A549 (cell line): ENCODE results near the gene TMEM154. TPM values are rescaled to one million over a fixed set of nuclear protein-coding genes. Genes with fewer than 3 reads are reported as not detected.

ENCODE experiments used
- ATAC-seq, 2 experiments: fragments of 200-7000 bp in 1 of 2; fragments of >200 bp in 1 of 2; cut with Nextera tagmentation in 1 of 2; cut with Tn5 transposase in 1 of 2; 3 replicates each; pipeline versions ENCODE4 v1.8.0 to v1.9.1; 2018 to 2020; ENCODE audit warnings: mild to moderate bottlenecking in 1 of 2, moderate library complexity in 1 of 2
- CTCF ChIA-PET: fragments of 300-600 bp; sonication (Branson Sonifier 250); formaldehyde crosslinking; extraction: SDS; loops from one replicate; lab custom pipeline; 2021; ENCODE audit warnings: antibody characterized with exemption, inconsistent platforms; lab: Yijun Ruan, JAX
- POLR2A ChIA-PET: fragments of 350-600 bp; formaldehyde crosslinking; extraction: SDS; loops from one replicate; lab custom pipeline; 2021; ENCODE audit warnings: antibody characterized with exemption, inconsistent platforms; lab: Yijun Ruan, JAX
- DNase-seq, 2 experiments: peaks; one replicate each; pipeline versions ENCODE4 v3.0.0 to v3.0.0-alpha.2; 2011 to 2016; ENCODE audit warnings: low read depth in 1 of 2, low spot score in 1 of 2
- FAIRE-seq: peaks from 2 replicates; lab custom pipeline; 2011; peaks lifted over from hg19 to GRCh38; lab: Jason Lieb, UNC
- H3K27ac ChIP-seq, 2 experiments: fragments of >200 bp; sonication (Bioruptor Twin); formaldehyde crosslinking; 3 replicates each; pipeline ENCODE4 v1.5.1; 2016 to 2017
- H3K4me1 ChIP-seq: fragments of >200 bp; sonication (Bioruptor Twin); formaldehyde crosslinking; 3 replicates; pipeline ENCODE4 v1.6.1; 2016
- H3K4me2 ChIP-seq: fragments of >200 bp; sonication (Bioruptor Twin); formaldehyde crosslinking; 3 replicates; pipeline ENCODE4 v1.6.1; 2016
- H3K4me3 ChIP-seq: fragments of >200 bp; sonication (Bioruptor Twin); formaldehyde crosslinking; 3 replicates; pipeline ENCODE4 v1.5.1; 2016
- H3K9me3 ChIP-seq: fragments of >200 bp; sonication (Bioruptor Twin); formaldehyde crosslinking; 3 replicates; pipeline ENCODE4 v1.6.1; 2016
- CBX2 ChIP-seq: fragments of 200-600 bp; sonication (generic); IDR thresholded peaks from 2 replicates; pipeline ENCODE4 v1.6.1; 2016; ENCODE audit warnings: low read depth, mild to moderate bottlenecking, borderline replicate concordance
- CEBPB ChIP-seq, 2 experiments: fragments of >200 bp in 1 of 2; sonication (Bioruptor Twin) in 1 of 2; formaldehyde crosslinking in 1 of 2; IDR thresholded peaks; 2 replicates each; pipeline ENCODE4 v1.6.1; 2012 to 2016
- CHD2 ChIP-seq: fragments of 150-350 bp; IDR thresholded peaks from 2 replicates; pipeline ENCODE4 v1.6.1; 2014; ENCODE audit warnings: low read length; ENCODE audit not compliant: partially characterized antibody
- CHD4 ChIP-seq: fragments of 200-600 bp; sonication (generic); IDR thresholded peaks from 2 replicates; pipeline ENCODE4 v1.6.1; 2016; ENCODE audit warnings: antibody characterized with exemption, mild to moderate bottlenecking, borderline replicate concordance
- EHF ChIP-seq: fragments of 250-450 bp; sonication (Bioruptor Pico); IDR thresholded peaks from 2 replicates; pipeline ENCODE4 v1.5.0; 2020; ENCODE audit warnings: mild to moderate bottlenecking
- EHMT2 ChIP-seq: fragments of 200-600 bp; sonication (generic); IDR thresholded peaks from 2 replicates; pipeline ENCODE4 v1.6.1; 2016; ENCODE audit warnings: antibody characterized with exemption, low read depth, mild to moderate bottlenecking, moderate library complexity
- EP300 ChIP-seq, 2 experiments: fragments of >200 bp; sonication (Bioruptor Twin); formaldehyde crosslinking; IDR thresholded peaks; 2 replicates in 1 of 2; 3 replicates in 1 of 2; pipeline ENCODE4 v1.6.1; 2016 to 2017
- FOSB ChIP-seq: fragments of 250-450 bp; sonication (Bioruptor Pico); IDR thresholded peaks from 2 replicates; pipeline ENCODE4 v1.5.0; 2020; ENCODE audit warnings: mild to moderate bottlenecking, moderate library complexity
- FOSL2 ChIP-seq, 2 experiments: fragments of 450-650 bp in 1 of 2; fragments of >200 bp in 1 of 2; sonication (Bioruptor Twin) in 1 of 2; formaldehyde crosslinking; IDR thresholded peaks; 2 replicates each; pipeline versions ENCODE4 v1.5.0 to v1.6.1; 2016 to 2020; ENCODE audit warnings: mild to moderate bottlenecking in 1 of 2, moderate library complexity in 1 of 2
- FOXS1 ChIP-seq: fragments of 250-450 bp; sonication (Bioruptor Pico); IDR thresholded peaks from 2 replicates; pipeline ENCODE4 v1.5.0; 2020; ENCODE audit warnings: mild to moderate bottlenecking, moderate library complexity
- HOXB13 ChIP-seq: fragments of 250-450 bp; sonication (Bioruptor Pico); IDR thresholded peaks from 2 replicates; pipeline ENCODE4 v1.5.0; 2020; ENCODE audit warnings: low read depth, mild to moderate bottlenecking, moderate library complexity
- HOXB5 ChIP-seq: fragments of 250-450 bp; sonication (Bioruptor Pico); IDR thresholded peaks from 2 replicates; pipeline ENCODE4 v1.5.0; 2020; ENCODE audit warnings: mild to moderate bottlenecking, moderate library complexity
- JUN ChIP-seq, 2 experiments: fragments of >200 bp; sonication (Bioruptor Twin); formaldehyde crosslinking; IDR thresholded peaks; 2 replicates in 1 of 2; 3 replicates in 1 of 2; pipeline ENCODE4 v1.6.1; 2016 to 2017
- JUNB ChIP-seq: fragments of >200 bp; sonication (Bioruptor Twin); formaldehyde crosslinking; IDR thresholded peaks from 2 replicates; pipeline ENCODE4 v1.6.1; 2016
- KDM1A ChIP-seq: fragments of 200-600 bp; sonication (generic); IDR thresholded peaks from 2 replicates; pipeline ENCODE4 v1.6.1; 2016; ENCODE audit warnings: low read depth, mild to moderate bottlenecking
- KDM5A ChIP-seq: fragments of 200-600 bp; sonication (generic); IDR thresholded peaks from 2 replicates; pipeline ENCODE4 v1.6.1; 2016; ENCODE audit warnings: antibody characterized with exemption, mild to moderate bottlenecking
- MAX ChIP-seq: IDR thresholded peaks from 2 replicates; pipeline ENCODE4 v1.6.1; 2012
- MAZ ChIP-seq: fragments of 150-350 bp; IDR thresholded peaks from 2 replicates; pipeline ENCODE4 v1.6.1; 2014; ENCODE audit warnings: antibody characterized with exemption, low read depth, low read length, borderline replicate concordance
- NR3C1 ChIP-seq: fragments of >200 bp; sonication (Bioruptor Twin); formaldehyde crosslinking; IDR thresholded peaks from 3 replicates; pipeline ENCODE4 v1.6.1; 2017
- RARB ChIP-seq: fragments of 250-450 bp; sonication (Bioruptor Pico); IDR thresholded peaks from 2 replicates; pipeline ENCODE4 v1.8.0; 2021; ENCODE audit warnings: mild to moderate bottlenecking, moderate library complexity
- RNF2 ChIP-seq: fragments of 200-600 bp; sonication (generic); IDR thresholded peaks from 2 replicates; pipeline ENCODE4 v1.6.1; 2016; ENCODE audit warnings: low read depth, mild to moderate bottlenecking, antibody characterized with exemption, moderate library complexity, borderline replicate concordance
- SMC3 ChIP-seq: fragments of >200 bp; sonication (Bioruptor Twin); formaldehyde crosslinking; IDR thresholded peaks from 3 replicates; pipeline ENCODE4 v1.6.1; 2018; ENCODE audit warnings: inconsistent platforms
- SREBF2 ChIP-seq: fragments of 450-650 bp; IDR thresholded peaks from 2 replicates; pipeline ENCODE4 v1.6.1; 2014; ENCODE audit warnings: mild to moderate bottlenecking, moderate library complexity
- USF2 ChIP-seq: fragments of 450-650 bp; IDR thresholded peaks from 2 replicates; pipeline ENCODE4 v1.6.1; 2014; ENCODE audit warnings: antibody characterized with exemption
- ZC3H11A ChIP-seq: fragments of 450-650 bp; IDR thresholded peaks from 2 replicates; pipeline ENCODE4 v1.6.1; 2014; ENCODE audit warnings: antibody characterized with exemption, mild to moderate bottlenecking
- ZNF302 ChIP-seq: fragments of 250-450 bp; sonication (Bioruptor Pico); IDR thresholded peaks from 2 replicates; pipeline ENCODE4 v1.9.0; 2021; ENCODE audit warnings: inconsistent platforms, mild to moderate bottlenecking, moderate library complexity
- ZSCAN20 ChIP-seq: fragments of 250-450 bp; sonication (Bioruptor Pico); IDR thresholded peaks from 2 replicates; pipeline ENCODE4 v1.8.0; 2022; ENCODE audit warnings: mild to moderate bottlenecking, moderate library complexity
- WGBS: methylation state at CpG from one replicate; pipeline ENCODE4 v1.1.6; 2017; ENCODE audit errors: missing lambda C conversion rate; 5-methylcytosine and 5-hydroxymethylcytosine counted together
- polyA plus RNA-seq, 4 experiments: library from polyadenylated mRNA; depleted of rRNA in 3 of 4; stranded (reverse); fragments of >200 nt; fragmentation: RNase III in 1 of 4; extraction: RNeasy Plus Mini Kit Qiagen cat#74134 plus additional on column Dnase treatment in 1 of 4; gene quantifications; 2 replicates in 3 of 4; 3 replicates in 1 of 4; pipeline ENCODE4 v1.2.3, GENCODE V29; 2011 to 2017
- TF ChIP-seq, protein P1 (sequence below): IDR thresholded peaks from 2 replicates; pipeline ENCODE4 v1.6.1; 2012

Gene TMEM154
- polyA plus RNA-seq, 2 of the 4 experiments (the other 2 are of a cell fraction), result 0.05 to 0.31 TPM

GRCh38 chr4:152729466-152729865 is 49.7 kb upstream of the TMEM154 start:
- ATAC-seq, result peak in 1 of 2 experiments; percentile 30; a peak in 1 of 6 replicates
- 19% methylated on average over 2 of the region's 2 CpGs for WGBS
- peak in 1 of 2 experiments; percentile 7 for DNase-seq
- H3K4me1 ChIP-seq, result no peaks in the 10 kb centered on the region
- FAIRE-seq, result no peak
- H3K9me3 ChIP-seq, result no peaks in the 10 kb centered on the region
- H3K4me2 ChIP-seq, result no peak overlapping the region
- TF ChIP-seq MAX, result no peak
- TF ChIP-seq FOXS1 (CRISPR knock-in tag), result no peak
- TF ChIP-seq EP300 (IDR thresholded peaks at IDR 0.05), result no peak
- ChIA-PET CTCF (no interaction called here), POLR2A (interaction anchor here (0.6 kb wide), 1 partner anchor 175 kb away, joined by 4 read pairs; no protein-coding TSS in a partner anchor)
- H3K27ac ChIP-seq, result no peak overlapping the region
- H3K4me3 ChIP-seq, result no peak overlapping the region

DNA sequence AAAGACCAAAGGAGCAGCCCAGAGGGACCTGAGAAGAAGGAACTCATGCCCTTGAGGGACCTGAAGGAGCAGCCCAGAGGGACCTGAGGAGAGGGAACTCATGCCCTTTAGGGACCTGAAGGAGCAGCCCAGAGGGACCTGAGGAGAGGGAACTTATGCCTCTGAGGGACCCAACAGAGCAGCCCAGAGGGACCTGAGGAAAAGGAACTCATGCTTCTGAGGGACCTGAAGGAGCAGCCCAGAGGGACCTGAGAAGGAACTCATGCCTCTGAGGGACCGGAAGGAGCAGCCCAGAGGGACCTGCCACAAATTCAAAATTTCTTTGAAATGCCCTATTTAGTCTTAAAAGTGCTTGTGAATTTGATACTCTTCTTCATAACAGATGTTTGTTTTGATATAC is 48.5 kb upstream of the TMEM154 start:
- no peaks in the 10 kb centered on the region for H3K4me1 ChIP-seq
- WGBS, result 75% methylated on average over 1 of the region's 1 CpG
- DNase-seq (no peak), FAIRE-seq (no peak), ATAC-seq (no peak)
- TF ChIP-seq, protein P1, sequence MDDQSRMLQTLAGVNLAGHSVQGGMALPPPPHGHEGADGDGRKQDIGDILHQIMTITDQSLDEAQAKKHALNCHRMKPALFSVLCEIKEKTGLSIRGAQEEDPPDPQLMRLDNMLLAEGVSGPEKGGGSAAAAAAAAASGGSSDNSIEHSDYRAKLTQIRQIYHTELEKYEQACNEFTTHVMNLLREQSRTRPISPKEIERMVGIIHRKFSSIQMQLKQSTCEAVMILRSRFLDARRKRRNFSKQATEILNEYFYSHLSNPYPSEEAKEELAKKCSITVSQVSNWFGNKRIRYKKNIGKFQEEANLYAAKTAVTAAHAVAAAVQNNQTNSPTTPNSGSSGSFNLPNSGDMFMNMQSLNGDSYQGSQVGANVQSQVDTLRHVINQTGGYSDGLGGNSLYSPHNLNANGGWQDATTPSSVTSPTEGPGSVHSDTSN, result no peak
- TF ChIP-seq CBX2, result no peak
- no peak for TF ChIP-seq KDM1A
- no peak for TF ChIP-seq MAZ
- no peak for TF ChIP-seq FOSB (CRISPR knock-in tag)
- no peak for TF ChIP-seq RNF2
- TF ChIP-seq HOXB13 (CRISPR knock-in tag), result no peak
- TF ChIP-seq KDM5A, result no peak
- TF ChIP-seq EHF (CRISPR knock-in tag), result no peak
- TF ChIP-seq EHMT2, result no peak
- no peak for TF ChIP-seq NR3C1
- H3K9me3 ChIP-seq, result no peaks in the 10 kb centered on the region
- no peak overlapping the region for H3K4me3 ChIP-seq
- ChIA-PET CTCF (interaction anchor here (1.4 to 1.6 kb wide), 2 partner anchors 7 to 22 kb away, joined by 3 read pairs; no protein-coding TSS in a partner anchor), POLR2A (no interaction called here)
- H3K27ac ChIP-seq, result no peak overlapping the region
- no peak overlapping the region for H3K4me2 ChIP-seq

DNA sequence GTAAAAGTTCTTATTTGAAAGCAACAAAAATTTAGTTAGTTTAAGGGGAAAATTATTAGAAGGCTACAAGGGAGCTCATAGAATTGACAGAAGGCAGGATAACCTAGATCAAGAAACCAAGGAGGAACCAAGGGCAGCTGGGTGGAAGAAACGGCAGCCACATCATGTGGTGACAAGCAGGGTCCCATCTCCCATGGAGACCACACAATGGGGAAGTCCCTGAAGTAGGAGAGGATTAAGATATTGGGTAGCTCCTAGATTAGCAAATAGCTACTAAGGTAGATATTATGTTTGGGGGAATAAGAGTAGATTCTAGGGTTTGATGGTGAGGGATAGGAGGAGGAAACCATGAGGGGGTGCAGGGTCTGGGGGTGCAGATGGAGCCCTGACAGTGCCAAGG is 48.0 kb upstream of the TMEM154 start:
- no peaks in the 10 kb centered on the region for H3K9me3 ChIP-seq
- DNase-seq, result no peak
- 0% methylated on average over 1 of the region's 1 CpG for WGBS
- no peak overlapping the region for H3K27ac ChIP-seq
- H3K4me2 ChIP-seq, result no peak overlapping the region
- no peak overlapping the region for H3K4me3 ChIP-seq
- ChIA-PET POLR2A (interaction anchor here (0.6 kb wide), 1 partner anchor 272 kb away, joined by 3 read pairs; no protein-coding TSS in a partner anchor), CTCF (interaction anchor here (1.4 to 1.6 kb wide), 2 partner anchors 8 to 21 kb away, joined by 3 read pairs; no protein-coding TSS in a partner anchor)
- no peaks in the 10 kb centered on the region for H3K4me1 ChIP-seq
- ATAC-seq, result no peak
- no peak for FAIRE-seq
- TF ChIP-seq ZSCAN20 (CRISPR knock-in tag) (no peak), CHD2 (no peak), ZNF302 (CRISPR knock-in tag) (no peak), CHD4 (no peak), RARB (CRISPR knock-in tag) (no peak), CEBPB (IDR thresholded peaks at IDR 0.05) (no peak), ZC3H11A (no peak), JUN (IDR thresholded peaks at IDR 0.05) (no peak), SMC3 (no peak), USF2 (no peak), SREBF2 (no peak), HOXB13 (CRISPR knock-in tag) (no peak), JUNB (no peak), FOSL2 (IDR thresholded peaks at IDR 0.05) (no peak), FOSL2 (CRISPR knock-in tag; IDR thresholded peaks at IDR 0.05) (no peak), HOXB5 (no peak)
